Lung (tissue), 12 donors: ENCODE results near the gene ZBP1. TPM values are rescaled to one million over a fixed set of nuclear protein-coding genes. Genes with fewer than 3 reads are reported as not detected.

ENCODE experiments used
- ATAC-seq: fragments of 200-7000 bp; cut with Tn5 transposase; one replicate; pipeline ENCODE4 v1.9.1; 2020; ENCODE audit warnings: moderate number of reproducible peaks; ENCODE audit not compliant: insufficient read depth, low FRiP score
- DNase-seq, 3 donors: peaks; one replicate each; pipeline ENCODE4 v3.0.0-alpha.2; 2013 to 2017
- H3K27ac ChIP-seq, 2 donors: one replicate each; pipeline ENCODE4 v1.5.1; 2013; ENCODE audit warnings: mild to moderate bottlenecking in 2 of 2, moderate library complexity in 2 of 2, control low read depth in 1 of 2, inconsistent platforms in 1 of 2, low read depth in 1 of 2, low read length in 1 of 2
- H3K27me3 ChIP-seq, 3 donors: one replicate each; pipeline ENCODE4 v1.5.1; 2013; ENCODE audit warnings: low read length in 2 of 3; ENCODE audit not compliant: control insufficient read depth in 3 of 3, insufficient read depth in 3 of 3
- H3K36me3 ChIP-seq, 4 donors: one replicate each; pipeline ENCODE4 v1.5.1; 2013; ENCODE audit warnings: low read length in 4 of 4, mild to moderate bottlenecking in 1 of 4, moderate library complexity in 1 of 4; ENCODE audit not compliant: control insufficient read depth in 4 of 4, insufficient read depth in 4 of 4
- H3K4me1 ChIP-seq, 5 donors: one replicate each; pipeline ENCODE4 v1.5.1; 2013; ENCODE audit warnings: low read length in 5 of 5, mild to moderate bottlenecking in 2 of 5, moderate library complexity in 1 of 5; ENCODE audit not compliant: control insufficient read depth in 5 of 5, insufficient read depth in 5 of 5
- H3K4me3 ChIP-seq: one replicate; pipeline ENCODE4 v1.5.1; 2013; ENCODE audit warnings: mild to moderate bottlenecking, control low read depth, moderate library complexity
- H3K9ac ChIP-seq, 2 donors: one replicate each; pipeline ENCODE4 v1.5.1; 2013; ENCODE audit warnings: low read length in 2 of 2, control low read depth in 1 of 2; ENCODE audit not compliant: insufficient read depth in 1 of 2
- H3K9me3 ChIP-seq, 4 donors: one replicate each; pipeline ENCODE4 v1.5.1; 2013; ENCODE audit warnings: low read length in 3 of 4, mild to moderate bottlenecking in 1 of 4, moderate library complexity in 1 of 4; ENCODE audit not compliant: control insufficient read depth in 4 of 4, insufficient read depth in 3 of 4
- CTCF ChIP-seq: IDR thresholded peaks from 2 replicates; pipeline ENCODE4 v1.5.1; 2012; ENCODE audit warnings: mild to moderate bottlenecking; ENCODE audit errors: control extremely low read depth, extremely low read depth
- WGBS, 2 donors: extraction: QIAGEN DNeasy Blood & Tissue Kit; methylation state at CpG; one replicate each; pipeline ENCODE4 v1.1.7; 2013; 5-methylcytosine and 5-hydroxymethylcytosine counted together
- polyA plus RNA-seq, 2 donors: library from polyadenylated mRNA; stranded (reverse); fragments of 200-250 nt; gene quantifications; one replicate each; pipeline ENCODE4 v1.2.1, GENCODE V29; 2013
- total RNA-seq, 2 donors: library from RNA; depleted of rRNA in 1 of 2; stranded (reverse); fragments of >200 nt in 1 of 2; gene quantifications; one replicate each; pipeline ENCODE4 v1.2.1, GENCODE V29; 2014 to 2021
- donor health status: control.
- donor health status: control.
- donor health status: Bipolar disorder and iron deficiency.
- donor health status: healthy.
- donor health status: DM: yes; HTN: yes; CAD: no.

Gene ZBP1
- total and polyA plus RNA-seq, 4 donors: 1.3 to 5.3 (median 2.5) TPM

- H3K27me3 ChIP-seq: peaks cover 0 to 19% (median 4%) of the 10 kb centered on the region in 3 donors
- DNase-seq (no peak), ATAC-seq (no peak)
- H3K9ac ChIP-seq: no peak overlapping the region
- no peak for TF ChIP-seq CTCF
- no peaks in the 10 kb centered on the region for H3K36me3 ChIP-seq
- no peak overlapping the region for H3K27ac ChIP-seq
- peaks cover 0 to 5% (median 0%) of the 10 kb centered on the region in 5 donors for H3K4me1 ChIP-seq
- 67 to 69% methylated on average over 2 of the region's 2 CpGs for WGBS, 2 donors
- no peak overlapping the region for H3K4me3 ChIP-seq
- H3K9me3 ChIP-seq: peaks cover 0 to 4% (median 0%) of the 10 kb centered on the region in 4 donors
These were observed 44.2 kb downstream of the ZBP1 start for GRCh38 chr20:57576002-57576401.

- H3K4me1 ChIP-seq: peaks cover 0 to 10% (median 0%) of the 10 kb centered on the region in 5 donors
- no peaks in the 10 kb centered on the region for H3K36me3 ChIP-seq
- H3K4me3 ChIP-seq: no peak overlapping the region
- TF ChIP-seq CTCF: no peak
- no peak overlapping the region for H3K9ac ChIP-seq
- H3K27ac ChIP-seq: no peak overlapping the region
- DNase-seq (no peak), ATAC-seq (no peak)
- H3K27me3 ChIP-seq: peaks cover 0 to 13% (median 4%) of the 10 kb centered on the region in 3 donors
- peaks cover 0 to 4% (median 0%) of the 10 kb centered on the region in 4 donors for H3K9me3 ChIP-seq
These were observed 45.3 kb downstream of the ZBP1 start for GRCh38 chr20:57574954-57575353.

GRCh38 chr20:57573894-57574293, 46.3 kb downstream of the ZBP1 start:
- ATAC-seq (no peak), DNase-seq (no peak)
- TF ChIP-seq CTCF: no peak
- Histone ChIP-seq H3K36me3 (no peaks in the 10 kb centered on the region), H3K9me3 (peaks cover 0 to 4% (median 0%) of the 10 kb centered on the region in 4 donors), H3K27ac (no peak overlapping the region), H3K9ac (no peak overlapping the region), H3K27me3 (peaks cover 0 to 13% (median 3%) of the 10 kb centered on the region in 3 donors), H3K4me1 (peaks cover 0 to 10% (median 0%) of the 10 kb centered on the region in 5 donors), H3K4me3 (no peak overlapping the region)
- 41 to 52% methylated on average over 5 of the region's 5 CpGs for WGBS, 2 donors

- no peak for TF ChIP-seq CTCF
- peaks cover 0 to 10% (median 0%) of the 10 kb centered on the region in 3 donors for H3K27me3 ChIP-seq
- DNase-seq: no peak
- peaks cover 0 to 10% (median 0%) of the 10 kb centered on the region in 5 donors for H3K4me1 ChIP-seq
- no peak for ATAC-seq
- no peaks in the 10 kb centered on the region for H3K36me3 ChIP-seq
- no peak overlapping the region for H3K4me3 ChIP-seq
- WGBS, 2 donors: 65 to 69% methylated on average over 12 of the region's 12 CpGs
- H3K9ac ChIP-seq: no peak overlapping the region
- no peak overlapping the region for H3K27ac ChIP-seq
- H3K9me3 ChIP-seq: peaks cover 0 to 4% (median 0%) of the 10 kb centered on the region in 4 donors
These were observed 47.0 kb downstream of the ZBP1 start for GRCh38 chr20:57573242-57573641.
